Measurements from ENCODE around the gene TMEM184C.

GRCh38 chr4:147570616-147571015, 46.6 kb upstream of the TMEM184C start:
- no peak for TF ChIP-seq CTCF (IDR thresholded peaks at IDR 0.05 in 2 of 3, conservative IDR thresholded peaks at IDR 0.05 in 1 of 3; ENCODE audit: borderline replicate concordance in 1 of 3, insufficient read depth in 1 of 3, low read depth in 2 of 3, low read length in 2 of 3)
- TF ChIP-seq POLR2AphosphoS5 (IDR thresholded peaks at IDR 0.05; ENCODE audit: low read depth, low read length), result no peak
- TF ChIP-seq POLR2A (IDR thresholded peaks at IDR 0.05; ENCODE audit: borderline replicate concordance, extremely low read depth, insufficient read depth, insufficient read length), result no peak
